ENCODE data around the gene MT1H. TPM values are rescaled to one million over a fixed set of nuclear protein-coding genes. Genes with fewer than 3 reads are reported as not detected.
A peak's percentile ranks its signal among the peaks of the same experiment; 100 is the strongest.
"Not testable (repeated sequence)": the region's sequence is repeated elsewhere in the genome, so short reads cannot be mapped to it uniquely, and the experiment has no call there.

MT1H gene
- total RNA-seq, result 1 to 10 TPM; 4.9 to 8.8 TPM

DNA sequence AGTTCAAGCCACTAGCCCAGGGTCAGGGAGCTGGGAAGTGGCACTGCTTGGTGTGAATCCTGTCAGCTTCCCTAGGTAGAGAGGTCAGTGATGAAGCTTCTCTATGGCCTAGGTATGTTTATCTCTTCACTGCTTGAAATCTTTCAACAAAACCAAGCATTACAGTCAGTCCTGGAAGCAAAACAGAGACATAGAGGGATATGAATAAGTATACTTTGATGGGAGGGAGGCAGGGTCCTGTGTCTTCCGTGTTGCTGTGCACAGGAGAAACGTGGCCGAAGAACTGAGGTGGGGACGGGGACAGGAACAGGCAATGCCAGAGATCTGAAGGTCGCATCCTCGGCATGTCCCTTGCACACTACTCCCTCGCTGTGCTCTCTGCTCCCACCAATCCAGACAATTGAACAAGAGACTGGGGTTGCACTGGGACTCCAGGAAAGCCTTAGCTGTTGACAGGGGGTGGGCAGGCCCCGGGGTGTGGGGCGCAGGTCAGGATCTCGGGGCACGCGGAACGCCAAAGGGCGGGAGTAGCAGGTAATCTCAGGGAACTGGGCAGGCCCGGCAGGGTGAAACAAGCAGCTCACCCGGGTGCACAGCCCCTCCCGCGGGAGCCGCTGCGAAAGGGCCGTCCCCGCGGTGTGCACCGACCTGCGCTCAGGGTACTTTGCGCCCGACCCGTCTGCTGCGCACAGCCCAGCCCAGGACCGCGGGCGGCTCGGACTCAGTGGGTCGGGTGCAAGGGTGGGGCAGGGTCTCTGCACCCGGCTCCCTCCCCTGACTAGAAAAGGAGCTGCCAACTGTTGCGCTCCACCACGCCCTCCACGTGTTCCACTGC, at the start of gene MT1H:
Gene MT1H (plus strand): TSS at position 810 of the 835 bp plus-strand sequence. CDS start 71 bp downstream, outside the sequence.
- no peak for TF ChIP-seq POLR2A (IDR thresholded peaks at IDR 0.05)
- TF ChIP-seq, protein P1, sequence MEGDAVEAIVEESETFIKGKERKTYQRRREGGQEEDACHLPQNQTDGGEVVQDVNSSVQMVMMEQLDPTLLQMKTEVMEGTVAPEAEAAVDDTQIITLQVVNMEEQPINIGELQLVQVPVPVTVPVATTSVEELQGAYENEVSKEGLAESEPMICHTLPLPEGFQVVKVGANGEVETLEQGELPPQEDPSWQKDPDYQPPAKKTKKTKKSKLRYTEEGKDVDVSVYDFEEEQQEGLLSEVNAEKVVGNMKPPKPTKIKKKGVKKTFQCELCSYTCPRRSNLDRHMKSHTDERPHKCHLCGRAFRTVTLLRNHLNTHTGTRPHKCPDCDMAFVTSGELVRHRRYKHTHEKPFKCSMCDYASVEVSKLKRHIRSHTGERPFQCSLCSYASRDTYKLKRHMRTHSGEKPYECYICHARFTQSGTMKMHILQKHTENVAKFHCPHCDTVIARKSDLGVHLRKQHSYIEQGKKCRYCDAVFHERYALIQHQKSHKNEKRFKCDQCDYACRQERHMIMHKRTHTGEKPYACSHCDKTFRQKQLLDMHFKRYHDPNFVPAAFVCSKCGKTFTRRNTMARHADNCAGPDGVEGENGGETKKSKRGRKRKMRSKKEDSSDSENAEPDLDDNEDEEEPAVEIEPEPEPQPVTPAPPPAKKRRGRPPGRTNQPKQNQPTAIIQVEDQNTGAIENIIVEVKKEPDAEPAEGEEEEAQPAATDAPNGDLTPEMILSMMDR (IDR thresholded peaks at IDR 0.05), result no peak
- no peaks in the 10 kb centered on the region for H3K27me3 ChIP-seq
- no peak within 1 kb of the TSS for H3K4me3 ChIP-seq
- peaks cover 47% of the 10 kb centered on the region for H3K4me1 ChIP-seq
- H3K36me3 ChIP-seq (replicated peaks in 1 of 2; ENCODE audit: insufficient read depth in 1 of 2, low read depth in 2 of 2), result no peaks in the 10 kb centered on the region
- no peaks in the 10 kb centered on the region for H3K9me3 ChIP-seq
- H3K27ac ChIP-seq, result peak within 1 kb of the TSS; percentile 23 to 91 (median 83)
- ATAC-seq (peak; percentile 34), DNase-seq (peak; percentile 51 to 81 (median 62))
- WGBS, 2 donors, result 13 to 32% methylated on average over 28 to 38 of the region's 38 CpGs
- intact Hi-C loops (cut with DNase I), result no loop called here

DNA sequence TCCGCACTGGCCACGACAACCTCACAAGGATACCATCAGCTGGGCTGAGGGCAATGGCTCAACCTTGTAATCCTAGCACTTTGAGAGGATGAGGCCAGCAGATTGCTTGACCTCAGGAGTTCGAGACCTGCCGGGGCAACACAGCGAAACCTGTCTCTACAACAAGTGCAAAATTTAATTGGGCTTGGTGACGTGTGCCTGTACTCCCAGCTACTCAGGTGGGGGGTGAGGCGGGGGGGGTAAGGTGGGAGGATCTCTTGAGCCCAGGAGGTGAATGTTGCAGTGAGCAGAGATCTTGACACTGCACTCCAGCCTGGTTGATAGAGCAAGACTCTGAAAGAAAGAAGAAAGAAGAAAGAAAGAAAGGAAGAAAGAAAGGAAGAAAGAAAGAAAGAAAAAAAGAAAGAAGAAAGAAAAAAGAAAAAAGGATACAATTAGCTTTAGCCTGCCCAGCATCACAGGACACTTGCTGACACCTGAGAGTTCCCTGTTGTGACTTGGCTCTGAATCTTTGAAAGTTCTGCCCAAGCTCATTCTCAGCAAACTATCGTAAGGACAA, 49.2 kb upstream of the MT1H start:
- H3K36me3 ChIP-seq (replicated peaks in 1 of 2; ENCODE audit: insufficient read depth in 1 of 2, low read depth in 2 of 2), result no peaks in the 10 kb centered on the region
- no peaks in the 10 kb centered on the region for H3K27me3 ChIP-seq
- no peak overlapping the region for H3K27ac ChIP-seq
- 83 to 92% methylated on average over 7 to 8 of the region's 8 CpGs for WGBS, 2 donors
- intact Hi-C loops (cut with DNase I), result no loop called here
- H3K4me3 ChIP-seq, result no peak overlapping the region
- no peaks in the 10 kb centered on the region for H3K9me3 ChIP-seq
- DNase-seq, result no peak
- peaks cover 36% of the 10 kb centered on the region for H3K4me1 ChIP-seq
- no peak for ATAC-seq
- TF ChIP-seq POLR2A (IDR thresholded peaks at IDR 0.05), result no peak
- TF ChIP-seq, protein P1 (IDR thresholded peaks at IDR 0.05), result no peak

DNA sequence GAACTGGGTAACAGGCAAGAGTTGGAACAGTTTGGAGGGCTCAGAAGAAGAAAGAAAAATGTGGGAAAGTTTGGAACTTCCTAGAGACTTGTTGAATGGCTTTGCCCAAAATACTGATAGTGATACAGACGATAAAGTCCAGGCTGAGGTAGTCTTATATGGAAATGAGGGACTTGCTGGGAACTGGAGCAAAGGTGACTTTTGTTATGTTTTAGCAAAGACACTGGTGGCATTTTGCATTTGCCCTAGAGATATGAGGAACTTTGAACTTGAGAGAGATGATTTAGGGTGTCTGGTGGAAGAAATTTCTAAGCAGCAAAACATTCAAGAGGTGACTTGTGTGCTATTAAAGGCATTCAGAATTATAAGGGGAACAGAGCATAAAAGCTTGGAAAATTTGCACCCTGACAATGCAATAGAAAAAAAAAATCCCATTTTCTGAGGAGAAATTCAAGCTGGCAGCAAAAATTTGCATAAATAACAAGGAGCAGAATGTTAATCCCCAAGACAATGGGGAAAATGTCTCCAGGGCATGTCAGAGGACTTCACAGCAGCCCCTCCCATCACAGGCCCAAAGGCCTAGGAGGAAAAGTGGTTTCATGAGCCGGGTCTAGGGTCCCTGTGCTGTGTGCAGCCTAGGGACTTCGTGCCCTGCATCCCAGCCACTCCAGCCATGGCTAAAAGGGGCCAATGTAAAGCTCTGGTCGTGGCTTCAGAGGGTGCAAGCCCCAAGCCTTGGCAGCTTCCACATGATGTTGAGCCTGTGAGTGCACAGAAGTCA, 47.8 kb upstream of the MT1H start:
- DNase-seq; H3K27me3 ChIP-seq; H3K27ac ChIP-seq; intact Hi-C loops (cut with DNase I); H3K9me3 ChIP-seq; H3K36me3 ChIP-seq (replicated peaks in 1 of 2; ENCODE audit: insufficient read depth in 1 of 2, low read depth in 2 of 2); ATAC-seq; H3K4me3 ChIP-seq: not testable (repeated sequence)
- peaks cover 46% of the 10 kb centered on the region for H3K4me1 ChIP-seq
- WGBS, 2 donors, result 80 to 89% methylated on average over 4 of the region's 4 CpGs

DNA sequence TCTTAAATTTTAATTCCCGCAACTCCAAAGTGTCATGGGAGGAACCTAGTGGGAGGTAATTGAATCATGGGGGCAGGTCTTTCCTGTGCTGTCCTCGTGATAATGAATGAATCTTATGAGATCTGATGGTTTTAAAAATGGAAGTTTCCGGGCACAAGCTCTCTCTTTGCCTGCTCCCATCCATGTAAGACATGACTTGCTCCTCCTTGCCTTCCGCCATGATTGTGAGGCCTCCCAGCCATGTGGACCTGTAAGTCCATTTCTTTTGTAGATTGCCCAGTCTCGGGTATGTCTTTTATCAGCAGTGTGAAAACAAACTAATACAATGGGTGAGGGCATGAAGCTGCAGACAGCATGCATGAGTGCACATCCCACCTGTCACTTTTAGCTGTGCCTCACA, 46.4 kb upstream of the MT1H start:
- H3K36me3 ChIP-seq (replicated peaks in 1 of 2; ENCODE audit: insufficient read depth in 1 of 2, low read depth in 2 of 2); DNase-seq; H3K4me3 ChIP-seq; ATAC-seq; H3K27me3 ChIP-seq; H3K27ac ChIP-seq; intact Hi-C loops (cut with DNase I); H3K9me3 ChIP-seq: not testable (repeated sequence)
- 89 to 92% methylated on average over 5 of the region's 5 CpGs for WGBS, 2 donors
- H3K4me1 ChIP-seq, result peaks cover 45% of the 10 kb centered on the region

DNA sequence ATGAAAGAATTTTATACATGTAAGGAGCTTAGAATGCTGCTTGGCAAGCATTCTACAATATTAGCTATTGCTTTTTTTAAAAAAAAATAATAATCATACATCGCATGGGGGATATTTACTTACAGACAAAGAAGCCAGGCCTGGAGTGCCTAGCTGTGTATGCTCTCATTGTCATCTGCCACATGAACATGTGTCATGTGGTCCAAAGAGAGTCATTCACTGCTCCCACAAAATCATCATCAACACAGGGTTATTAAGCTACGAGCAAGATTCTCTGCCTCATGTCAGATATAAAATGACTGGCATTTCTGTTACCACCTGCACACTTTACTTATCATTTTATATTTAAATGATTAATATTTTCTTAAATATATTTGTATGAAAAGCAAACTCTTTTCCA, 46.0 kb upstream of the MT1H start:
- 89 to 95% methylated on average over 2 of the region's 2 CpGs for WGBS, 2 donors
- ATAC-seq, result no peak
- intact Hi-C loops (cut with DNase I), result no loop called here

More for the DNA sequence above, 46.0 kb upstream of the MT1H start:
- no peak overlapping the region for H3K4me3 ChIP-seq
- H3K9me3 ChIP-seq, result no peaks in the 10 kb centered on the region
- no peak for TF ChIP-seq POLR2A (IDR thresholded peaks at IDR 0.05)
- TF ChIP-seq, protein P1 (IDR thresholded peaks at IDR 0.05), result no peak
- DNase-seq, result no peak
- no peaks in the 10 kb centered on the region for H3K27me3 ChIP-seq
- H3K36me3 ChIP-seq (replicated peaks in 1 of 2; ENCODE audit: insufficient read depth in 1 of 2, low read depth in 2 of 2), result no peaks in the 10 kb centered on the region
- peaks cover 40% of the 10 kb centered on the region for H3K4me1 ChIP-seq
- H3K27ac ChIP-seq, result no peak overlapping the region
